ENCODE measurements around the gene MMP14. TPM values are rescaled to one million over a fixed set of nuclear protein-coding genes. Genes with fewer than 3 reads are reported as not detected.
A peak's percentile ranks its signal among the peaks of the same experiment; 100 is the strongest.
"Not testable (repeated sequence)": the region's sequence is repeated elsewhere in the genome, so short reads cannot be mapped to it uniquely, and the experiment has no call there.

The MMP14 gene
- total and polyA plus RNA-seq, 11 donors = 14.0 to 90.6 (median 24.8) TPM

- TF ChIP-seq POLR2A (IDR thresholded peaks at IDR 0.05) = no peak
- no peak for TF ChIP-seq CTCF (IDR thresholded peaks at IDR 0.05)
- Histone ChIP-seq H3K27me3 (no peaks in the 10 kb centered on the region), H3K36me3 (no peaks in the 10 kb centered on the region), H3K4me1 (peaks cover 0 to 64% (median 0%) of the 10 kb centered on the region in 12 donors), H3K4me3 (no peak overlapping the region), H3K9me3 (no peaks in the 10 kb centered on the region), H3K27ac (no peak overlapping the region)
- DNase-seq = no peak
- no peak for ATAC-seq
- 82 to 92% (median 84%) methylated on average over 3 of the region's 3 CpGs for WGBS, 4 donors
- intact Hi-C loops (cut with DNase I) = no loop called here
Observed at GRCh38 chr14:22803687-22803974, 32.8 kb upstream of the MMP14 start.

DNA sequence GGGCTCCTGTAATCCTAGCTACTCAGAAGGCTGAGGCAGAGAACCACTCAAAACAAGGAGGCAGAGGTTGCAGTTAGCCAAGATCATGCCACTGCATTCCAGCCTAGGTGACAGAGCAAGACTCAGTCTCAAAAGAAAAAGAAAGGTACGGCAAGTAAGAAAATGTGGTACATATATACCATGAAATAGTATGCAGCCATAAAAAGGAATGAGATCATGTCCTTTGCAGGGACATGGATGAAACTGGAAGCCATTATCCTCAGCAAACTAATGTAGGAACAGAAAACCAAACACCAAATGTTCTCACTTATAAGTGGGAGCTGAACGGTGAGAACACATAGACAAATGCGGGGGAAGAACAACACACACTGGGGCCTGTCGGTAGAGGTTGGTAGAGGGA, 31.1 kb upstream of the MMP14 start:
- H3K4me1 ChIP-seq = peaks cover 0 to 55% (median 0%) of the 10 kb centered on the region in 12 donors
- H3K27ac ChIP-seq; DNase-seq; H3K4me3 ChIP-seq; ATAC-seq; H3K27me3 ChIP-seq; H3K36me3 ChIP-seq; intact Hi-C loops (cut with DNase I); H3K9me3 ChIP-seq: not testable (repeated sequence)
- 85 to 95% (median 87%) methylated on average over 4 of the region's 4 CpGs for WGBS, 4 donors

- TF ChIP-seq CTCF (IDR thresholded peaks at IDR 0.05) (no peak), POLR2A (IDR thresholded peaks at IDR 0.05) (no peak)
- H3K27ac ChIP-seq = no peak overlapping the region
- H3K9me3 ChIP-seq = no peaks in the 10 kb centered on the region
- intact Hi-C loops (cut with DNase I) = no loop called here
- H3K4me3 ChIP-seq = no peak overlapping the region
- no peaks in the 10 kb centered on the region for H3K36me3 ChIP-seq
- WGBS, 4 donors = 80 to 87% (median 80%) methylated on average over 13 of the region's 13 CpGs
- no peaks in the 10 kb centered on the region for H3K27me3 ChIP-seq
- H3K4me1 ChIP-seq = peaks cover 0 to 43% (median 0%) of the 10 kb centered on the region in 12 donors
- no peak for ATAC-seq
- no peak for DNase-seq
Observed at GRCh38 chr14:22807432-22808087, 28.8 kb upstream of the MMP14 start.

DNA sequence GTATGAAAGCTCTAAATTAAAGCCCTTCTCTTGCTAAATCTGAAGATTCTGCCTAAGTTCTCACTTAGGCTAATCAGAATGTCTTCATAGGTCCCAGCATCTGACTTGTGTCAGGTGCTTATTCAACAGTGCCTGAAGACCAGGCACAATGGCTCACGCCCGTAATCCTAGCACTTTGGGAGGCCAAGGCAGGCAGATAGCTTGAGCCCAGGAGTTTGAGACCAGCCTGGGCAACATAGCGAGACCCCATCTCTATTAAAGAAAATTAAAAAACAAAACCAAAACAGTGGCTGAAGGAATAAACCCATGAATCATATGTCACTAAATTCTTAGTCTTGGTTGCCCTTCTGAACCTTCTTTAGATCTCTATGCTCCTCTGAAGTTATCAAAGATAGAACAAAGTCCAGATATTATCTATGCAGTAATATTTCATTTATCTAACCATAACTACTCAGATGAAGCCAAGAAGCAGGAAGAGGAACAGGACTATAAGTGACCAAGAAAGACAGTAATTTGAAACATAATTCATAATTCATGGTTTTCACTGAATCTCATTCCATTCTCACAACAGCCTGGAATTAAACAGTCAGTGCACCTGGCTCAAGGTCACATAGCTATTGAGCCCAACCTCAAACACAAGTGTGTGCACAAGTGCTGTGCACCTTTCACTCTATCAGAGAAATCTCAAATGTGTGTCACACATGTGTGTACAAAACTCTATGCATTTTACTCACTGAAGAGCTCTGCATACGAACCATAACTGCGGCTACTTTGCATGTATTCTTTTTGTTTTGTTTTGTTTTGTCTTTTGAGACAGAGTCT, 27.8 kb upstream of the MMP14 start:
- Histone ChIP-seq H3K4me1 (peaks cover 0 to 36% (median 0%) of the 10 kb centered on the region in 12 donors), H3K27ac (no peak overlapping the region), H3K36me3 (no peaks in the 10 kb centered on the region), H3K27me3 (no peaks in the 10 kb centered on the region), H3K4me3 (peak overlapping the region in 1 of 12 donors; percentile 4), H3K9me3 (no peaks in the 10 kb centered on the region)
- DNase-seq (no peak), ATAC-seq (no peak)
- TF ChIP-seq POLR2A (IDR thresholded peaks at IDR 0.05) = no peak
- no peak for TF ChIP-seq CTCF (IDR thresholded peaks at IDR 0.05)
- intact Hi-C loops (cut with DNase I) = no loop called here
- 84 to 95% (median 90%) methylated on average over 5 of the region's 5 CpGs for WGBS, 4 donors

Data from heart left ventricle (tissue), 16 donors.